Fibroblast of skin of right biceps (primary cell): ENCODE measurements around the gene CDK13.
"Not testable (repeated sequence)": the region's sequence is repeated elsewhere in the genome, so short reads cannot be mapped to it uniquely, and the experiment has no call there.

Experiments used
- DNase-seq: peaks from one replicate; pipeline ENCODE4 v3.0.0-alpha.2; 2013

CDK13 gene

DNA sequence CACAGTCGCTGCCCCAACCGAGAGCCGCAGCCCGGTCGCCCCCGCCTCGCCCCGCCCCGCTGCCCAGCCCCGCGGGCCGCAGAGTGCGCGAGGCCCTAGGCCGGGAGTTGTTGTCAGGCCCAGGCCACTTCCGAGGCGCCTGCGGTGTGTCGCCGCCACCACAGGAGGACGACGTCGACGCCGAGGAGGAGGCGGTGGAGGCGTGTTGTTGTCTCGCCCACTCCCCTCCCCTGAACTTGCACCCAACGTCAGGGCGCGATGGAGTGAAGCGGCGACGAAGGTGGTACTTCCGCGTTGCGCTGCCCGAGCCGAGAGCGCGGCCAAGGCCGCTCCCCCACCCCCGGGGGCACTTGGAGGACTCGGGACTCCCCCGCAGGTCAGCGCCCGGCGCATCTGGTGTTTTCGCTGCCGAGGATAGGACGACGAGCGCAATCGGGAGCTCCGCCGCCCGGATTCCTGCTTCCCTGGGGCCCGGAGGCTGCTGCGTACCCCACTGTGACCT is at the start of gene CDK13:
Gene CDK13 (plus strand): TSS at position 286 of the 502 bp plus-strand sequence. CDS start 386 bp downstream, outside the sequence.
- DNase-seq = peak; percentile 83

DNA sequence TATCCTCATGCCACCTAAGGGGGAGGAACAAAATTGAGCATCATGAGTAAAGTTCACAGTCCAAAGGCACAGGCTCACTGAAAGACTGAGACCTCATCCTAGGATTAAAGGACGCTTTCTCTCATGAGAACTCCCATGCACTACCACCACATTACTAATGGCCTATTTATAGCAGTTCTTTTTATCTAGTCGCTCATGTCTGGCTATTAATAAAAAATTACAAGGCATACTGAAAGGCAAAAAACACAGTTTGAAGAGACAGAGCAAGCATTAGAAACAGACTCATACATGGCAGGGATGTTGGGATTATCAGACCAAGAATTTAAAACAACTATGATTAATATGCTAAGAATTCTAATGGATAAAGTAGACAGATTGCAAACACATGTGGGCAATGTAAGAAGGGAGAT is 46.0 kb upstream of the CDK13 start:
- DNase-seq = peak; percentile 60

DNA sequence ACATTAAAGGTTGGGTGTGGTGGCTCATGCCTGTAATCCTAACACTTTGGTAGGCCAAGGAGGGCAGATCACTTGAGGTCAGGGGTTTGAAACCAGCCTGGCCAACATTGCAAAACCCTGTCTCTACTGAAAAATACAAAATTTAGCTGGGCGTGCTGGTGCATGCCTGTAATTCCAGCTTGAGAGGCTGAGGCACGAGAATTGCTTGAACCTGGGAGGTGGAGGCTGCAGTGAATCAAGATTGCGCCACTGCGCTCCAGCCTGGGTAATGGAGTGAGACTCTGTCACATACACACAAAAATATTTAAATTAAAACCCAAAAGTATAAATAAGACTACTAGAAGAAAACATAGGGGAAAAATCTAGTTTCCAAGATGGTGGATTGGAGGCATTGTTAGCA is 41.9 kb upstream of the CDK13 start:
- no peak for DNase-seq

DNA sequence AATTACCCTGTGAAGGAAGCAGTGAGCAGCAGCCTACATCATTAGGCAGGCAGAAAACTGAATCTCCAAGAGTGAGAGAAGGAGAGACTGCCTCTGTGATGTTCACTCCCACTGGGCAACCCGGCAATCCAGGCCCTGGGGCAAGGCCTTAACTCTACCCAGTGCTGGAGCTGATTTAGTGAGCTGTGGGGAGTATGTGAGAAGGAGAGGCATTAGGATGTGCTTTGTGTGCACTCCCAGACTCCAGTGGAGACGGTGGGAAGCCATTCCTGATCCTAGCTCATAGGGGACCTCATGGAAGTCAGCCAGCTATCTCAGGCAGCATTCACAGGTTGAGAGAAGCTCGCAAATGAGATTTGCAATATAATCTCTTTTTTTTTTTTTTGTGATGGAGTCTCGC is 41.1 kb upstream of the CDK13 start:
- no peak for DNase-seq

DNA sequence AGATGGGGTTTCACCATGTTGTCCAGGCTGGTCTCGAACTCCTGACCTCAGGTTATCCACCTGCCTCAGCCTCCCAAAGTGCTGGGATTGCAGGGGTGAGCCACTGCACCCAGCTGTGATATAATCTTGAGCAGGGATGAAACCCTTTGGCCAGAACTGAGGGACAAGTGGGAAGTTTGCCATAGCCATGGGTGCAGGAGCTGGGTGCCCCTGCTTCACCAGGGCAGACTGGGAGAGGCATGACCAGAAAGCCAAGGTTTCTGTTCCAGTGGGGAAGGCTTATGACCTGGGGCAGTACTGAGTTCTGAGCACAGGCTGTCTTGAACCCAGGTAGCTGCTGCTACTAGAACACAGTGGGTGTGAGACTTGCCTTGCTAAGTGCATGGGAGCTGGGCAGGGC is 40.5 kb upstream of the CDK13 start:
- DNase-seq = no peak

DNA sequence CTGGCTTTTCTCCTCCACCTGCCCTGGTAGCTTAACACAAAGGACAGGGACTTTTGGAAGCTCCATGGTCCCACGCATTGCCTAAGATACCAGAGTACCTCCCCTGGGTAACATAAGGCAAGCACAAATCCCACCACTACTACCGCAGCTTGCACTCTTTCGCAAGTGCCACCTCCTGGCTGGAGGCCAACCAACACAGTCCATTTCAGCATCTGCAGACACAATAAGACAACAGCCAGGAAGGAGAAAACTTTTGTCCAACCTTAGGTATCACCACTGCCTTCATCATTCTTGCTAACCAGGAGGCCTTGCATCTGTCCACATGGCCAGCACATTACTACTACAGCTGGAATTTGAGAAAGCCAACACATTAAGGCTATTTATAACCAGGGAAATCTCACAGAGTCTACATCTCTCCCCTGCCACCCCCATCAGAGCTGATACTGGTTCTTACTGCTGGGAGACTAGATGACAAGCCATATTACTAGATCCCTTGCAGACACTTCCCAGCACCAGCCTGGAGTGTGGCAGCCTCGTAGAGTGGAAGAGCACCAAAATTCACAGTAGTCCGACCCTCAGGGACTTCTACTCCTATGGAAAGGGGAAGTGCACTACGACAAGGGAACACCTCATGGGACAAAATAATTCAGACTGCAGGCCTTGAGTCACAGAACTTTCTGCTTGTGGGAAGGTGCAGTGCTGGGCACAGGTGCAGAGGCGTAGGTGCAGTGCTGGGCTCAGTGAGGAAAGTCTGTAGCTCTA is 39.8 kb upstream of the CDK13 start:
- DNase-seq = peak; percentile 33

DNA sequence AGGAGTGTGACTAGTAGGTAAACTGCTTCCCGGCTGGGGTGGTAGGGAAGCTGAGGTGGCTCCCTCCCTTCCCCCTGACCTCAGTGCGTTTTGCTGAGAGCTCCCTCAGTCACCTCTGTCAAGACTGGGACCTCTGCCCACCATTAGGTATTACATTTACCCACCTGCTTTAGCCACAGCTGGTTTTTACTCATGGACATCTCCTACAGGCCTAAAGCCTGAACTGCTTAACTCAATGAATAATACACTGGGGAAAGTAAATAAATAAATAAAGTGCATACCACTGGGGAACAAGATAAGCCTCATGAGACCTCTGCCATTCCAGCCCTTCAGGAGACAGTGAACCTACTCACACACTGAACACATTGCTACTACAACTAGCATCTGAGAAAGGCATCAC is 38.9 kb upstream of the CDK13 start:
- DNase-seq = no peak

DNA sequence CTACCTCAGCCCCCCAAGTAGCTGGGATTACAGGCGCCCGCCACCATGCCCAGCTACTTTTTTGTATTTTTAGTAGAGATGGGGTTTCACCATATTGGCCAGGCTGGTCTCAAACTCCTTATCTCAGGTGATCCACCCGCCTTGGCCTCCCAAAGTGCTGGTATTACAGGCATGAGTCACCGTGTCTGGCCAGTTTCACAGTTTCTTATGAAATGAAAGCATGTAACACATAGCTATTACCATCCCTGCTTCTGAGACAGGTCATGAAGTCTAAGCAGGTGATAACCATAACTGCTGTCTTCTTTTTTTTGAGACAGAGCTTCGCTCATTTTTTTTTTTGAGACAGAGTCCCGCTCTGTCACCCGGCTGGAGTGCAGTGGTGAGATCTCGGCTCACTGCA is 34.2 kb upstream of the CDK13 start:
- DNase-seq = not testable (repeated sequence)

DNA sequence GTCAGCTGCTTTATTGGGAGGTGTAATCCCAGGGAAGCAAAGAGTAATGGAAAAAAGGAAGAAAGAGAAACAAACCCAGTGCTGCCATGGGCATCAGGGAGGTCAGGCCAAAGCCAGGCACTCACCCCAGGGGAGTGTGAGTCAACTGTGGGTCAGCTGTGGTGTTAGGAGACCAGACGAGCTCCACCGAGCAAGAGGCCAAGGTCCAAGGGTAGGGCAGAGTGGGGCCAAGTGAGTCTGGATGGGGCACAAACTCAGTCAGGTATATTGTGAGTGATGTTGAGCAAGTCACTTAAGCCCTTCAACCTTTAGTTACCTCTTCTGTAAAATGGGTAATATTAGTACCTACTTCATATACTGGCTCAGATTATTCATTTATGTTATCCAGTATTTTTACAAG is 30.4 kb upstream of the CDK13 start:
- no peak for DNase-seq

DNA sequence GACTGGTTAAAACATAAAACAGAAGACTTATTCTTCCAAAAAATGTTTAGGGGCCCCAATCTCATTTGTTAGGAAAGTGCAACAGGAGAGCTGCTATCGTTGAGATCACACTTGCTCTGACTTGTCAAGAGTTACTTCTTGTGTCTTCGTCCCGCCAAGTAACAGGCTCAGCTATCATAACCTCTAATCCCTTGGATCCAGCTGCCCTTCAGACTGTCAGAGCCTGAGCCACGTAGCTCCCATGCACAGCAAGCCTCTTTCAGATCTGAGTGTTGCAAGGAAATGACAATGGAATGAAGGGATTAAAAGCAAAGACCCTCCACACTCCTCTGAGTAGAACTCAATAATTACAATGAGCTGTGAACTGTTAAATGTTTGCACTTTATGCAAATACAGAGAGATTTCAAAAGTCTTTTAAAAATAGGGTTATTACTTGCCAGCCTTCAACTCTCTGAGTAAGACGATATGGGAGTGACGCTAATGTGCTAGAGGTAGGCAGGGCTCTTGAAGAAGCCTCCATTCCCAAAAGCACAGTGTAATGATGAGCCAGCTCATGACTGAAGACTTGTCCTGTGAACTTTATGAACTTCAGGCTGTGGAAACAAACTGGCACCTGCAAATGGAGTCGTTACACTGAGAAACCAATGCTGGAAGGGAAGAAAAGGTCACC is 28.4 kb upstream of the CDK13 start:
- DNase-seq = no peak

DNA sequence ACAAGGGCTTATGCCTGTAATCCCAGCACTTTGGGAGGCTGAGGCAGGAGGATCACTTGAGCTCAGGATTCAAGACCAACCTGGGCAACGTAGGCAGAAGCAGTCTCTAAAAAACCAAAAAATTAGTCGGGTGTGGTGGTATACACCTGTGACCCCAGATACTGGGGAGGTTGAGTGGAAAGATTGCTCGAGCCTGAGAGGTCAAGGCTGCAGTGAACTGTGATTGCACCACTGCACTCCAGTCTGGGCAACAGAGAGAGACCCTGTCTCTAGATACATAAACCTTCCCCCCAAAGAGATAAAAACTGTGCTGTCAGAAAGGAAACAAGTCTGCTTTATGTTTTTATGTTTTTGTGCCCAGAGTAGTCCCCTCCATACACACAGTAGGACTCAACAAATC is 27.5 kb upstream of the CDK13 start:
- no peak for DNase-seq

DNA sequence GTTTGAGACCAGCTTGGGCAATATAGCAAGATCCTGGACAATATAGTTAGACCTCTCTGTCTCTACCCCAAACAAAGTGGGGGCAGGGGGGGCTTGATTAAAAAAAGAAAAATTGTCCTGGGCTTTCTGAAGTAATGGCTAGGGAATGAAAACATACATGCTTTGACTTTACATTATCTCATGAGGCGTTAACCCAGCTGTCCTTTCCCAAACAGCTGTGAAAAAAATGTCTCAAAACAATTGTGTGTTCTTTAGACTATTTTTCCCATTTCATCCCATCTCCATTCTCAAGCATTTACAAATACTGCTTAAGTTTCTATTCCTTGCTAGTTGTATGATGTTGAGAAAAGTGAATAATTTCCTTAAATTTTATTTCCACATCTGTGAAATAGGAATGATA is 27.0 kb upstream of the CDK13 start:
- no peak for DNase-seq

DNA sequence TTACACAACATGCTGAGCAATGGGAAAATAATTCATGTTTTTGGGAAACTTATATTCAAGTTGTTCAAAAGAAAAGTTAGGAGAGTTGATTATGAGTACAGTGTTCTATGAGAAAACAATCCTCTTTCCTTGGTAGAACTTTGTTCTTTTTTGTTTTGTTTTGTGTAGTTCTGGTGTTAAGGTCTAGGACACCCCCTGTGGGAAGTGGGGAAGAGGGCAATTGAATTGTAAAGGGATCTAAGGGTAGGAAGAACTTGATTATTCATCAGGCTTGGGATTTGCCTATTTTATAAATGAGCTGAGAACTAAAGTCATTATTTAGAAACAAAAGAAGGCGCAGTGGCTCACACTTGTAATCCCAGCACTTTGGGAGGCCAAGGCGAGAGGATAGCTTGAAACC is 25.9 kb upstream of the CDK13 start:
- no peak for DNase-seq

DNA sequence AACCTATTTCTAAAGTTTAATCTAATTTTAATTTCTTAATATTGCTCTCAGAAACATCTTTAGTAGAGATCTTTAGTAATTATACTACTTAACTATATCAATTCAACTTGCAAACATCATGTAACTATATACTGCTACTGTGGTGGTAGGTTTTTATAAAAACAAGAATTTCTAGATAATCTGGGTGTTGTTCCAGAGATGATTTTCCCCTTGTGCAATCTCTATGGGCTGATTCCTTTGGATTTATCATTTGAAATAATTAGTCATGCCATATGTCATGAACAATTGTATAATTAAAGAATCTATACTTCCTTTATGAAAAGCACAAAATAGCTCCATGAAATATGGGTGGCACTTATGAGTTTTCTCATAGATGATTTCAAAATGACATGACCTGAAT is 23.9 kb upstream of the CDK13 start:
- no peak for DNase-seq

DNA sequence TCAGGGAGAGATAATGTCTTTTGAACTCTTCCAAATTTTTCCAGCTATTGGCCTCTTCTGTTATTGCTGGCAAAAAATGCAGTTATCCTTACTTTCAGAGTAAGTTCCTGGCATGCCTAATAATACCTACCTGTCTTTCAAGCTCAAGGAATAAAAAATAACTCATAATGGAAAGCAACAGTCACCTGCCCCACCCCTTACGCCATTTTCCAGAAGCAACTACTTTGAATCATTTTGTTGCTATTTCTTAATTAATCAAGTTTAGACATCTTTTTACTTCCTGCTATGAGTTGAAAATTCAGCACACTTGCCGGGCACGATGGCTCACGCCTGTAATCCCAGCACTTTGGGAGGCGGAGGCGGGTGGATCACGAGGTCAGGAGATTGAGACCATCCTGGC is 23.0 kb upstream of the CDK13 start:
- DNase-seq = no peak

DNA sequence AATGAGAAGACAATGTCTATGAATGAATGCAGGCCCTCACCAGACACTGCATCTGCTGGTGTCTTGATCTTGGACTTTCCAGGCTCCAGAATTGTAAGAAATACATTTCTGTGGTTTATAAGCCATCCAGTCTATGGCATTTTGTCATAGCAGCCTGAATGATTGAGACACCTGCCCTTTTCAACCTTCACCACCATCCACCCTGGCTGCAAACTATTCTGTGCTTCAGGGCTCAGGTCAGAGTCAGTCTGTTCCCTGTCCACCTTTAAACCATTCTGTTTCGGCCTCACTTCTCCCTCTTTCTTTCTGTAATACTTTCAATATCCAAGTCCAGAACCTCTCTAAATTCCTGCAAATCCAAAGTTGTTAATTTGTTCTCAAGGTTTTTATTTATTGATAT is 15.9 kb upstream of the CDK13 start:
- DNase-seq = no peak

DNA sequence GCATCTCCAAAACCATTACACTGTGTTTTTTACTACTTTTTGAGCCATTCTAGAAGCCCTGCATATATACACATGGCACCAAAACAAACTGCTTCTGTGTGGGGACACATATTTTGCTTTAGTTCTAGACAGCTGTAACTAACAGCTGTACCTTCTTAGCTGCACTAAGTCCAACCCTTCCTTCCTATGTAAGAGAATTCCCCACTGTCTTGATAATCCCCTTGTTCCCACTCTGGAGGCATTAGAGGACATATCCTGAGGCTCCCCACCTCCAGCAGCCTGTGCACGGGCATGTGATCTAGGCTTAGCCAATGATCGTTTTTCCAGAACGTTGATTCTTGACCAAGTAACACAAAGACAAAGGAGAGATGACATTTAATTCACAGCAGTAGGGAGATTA is 13.3 kb upstream of the CDK13 start:
- DNase-seq = no peak

DNA sequence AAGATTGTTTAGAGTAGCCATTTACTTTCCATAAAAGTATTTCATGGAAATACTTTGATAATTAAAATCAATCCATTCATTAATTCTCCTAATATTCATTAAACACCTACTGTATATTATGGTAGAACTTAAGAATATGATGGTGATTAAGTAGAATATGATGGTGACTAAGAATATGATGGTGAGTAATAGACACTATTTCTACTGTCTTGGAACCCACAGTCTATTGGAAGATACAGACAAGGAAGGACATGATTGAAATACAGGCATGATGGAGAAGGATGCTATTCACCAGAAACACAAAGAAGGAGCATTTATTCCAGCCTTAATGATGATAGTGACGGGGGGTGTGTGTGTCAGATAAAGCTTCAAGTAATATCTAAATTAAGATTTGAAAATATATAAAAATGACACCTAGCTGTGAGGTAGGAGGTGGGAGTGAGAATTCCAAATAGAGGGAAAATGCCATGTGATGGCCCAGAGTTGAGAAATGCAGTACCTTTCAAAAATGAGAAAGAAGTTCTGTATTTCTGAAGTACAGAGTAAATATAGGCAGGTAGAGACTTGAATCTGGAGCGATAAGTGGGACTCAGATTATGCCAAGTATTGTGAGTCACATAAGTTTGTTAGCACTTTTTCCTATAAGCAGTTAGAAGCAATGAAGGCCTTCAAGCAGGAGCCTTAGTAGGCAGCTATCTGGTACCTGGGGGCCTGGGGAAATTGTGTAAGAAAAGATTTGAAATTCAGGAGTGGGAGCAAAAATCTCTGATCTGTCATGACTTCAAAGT is 12.5 kb upstream of the CDK13 start:
- DNase-seq = no peak

DNA sequence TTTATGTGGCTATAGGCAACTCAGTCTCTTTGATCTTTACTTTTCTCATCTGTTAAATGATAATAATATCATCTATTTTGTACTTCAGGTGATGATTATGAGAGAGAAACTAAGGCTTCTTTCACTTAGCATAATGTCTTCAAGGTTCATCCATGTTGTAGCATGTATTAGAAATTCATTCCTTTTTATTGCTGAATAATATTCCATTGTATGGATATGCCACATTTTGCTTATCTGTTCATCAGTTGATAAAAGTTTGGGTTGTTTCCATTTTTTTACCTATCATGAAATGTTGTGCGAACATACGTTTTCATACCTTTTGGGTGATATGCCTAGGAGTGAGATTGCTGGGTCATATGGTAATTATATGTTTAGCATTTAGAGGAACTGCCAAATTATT is 7.2 kb upstream of the CDK13 start:
- DNase-seq = no peak

DNA sequence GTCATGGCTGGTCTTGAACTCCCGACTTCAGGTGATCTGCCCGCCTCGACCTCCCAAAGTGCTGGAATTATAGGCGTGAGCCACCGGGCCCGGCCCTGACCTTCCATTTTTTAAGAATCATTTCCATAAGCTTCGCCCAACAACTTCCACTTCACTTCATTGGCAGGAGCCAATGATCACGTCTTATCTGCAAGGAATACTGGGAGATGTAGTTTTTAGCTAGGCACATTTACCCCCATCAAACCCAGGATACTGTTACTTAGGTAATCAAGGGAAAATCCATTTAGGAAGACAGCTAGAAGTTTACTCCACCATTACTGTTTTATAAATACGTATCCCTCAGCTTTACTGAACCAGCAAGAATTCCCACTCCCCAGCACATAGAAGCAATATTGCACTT is 3.4 kb upstream of the CDK13 start:
- no peak for DNase-seq

DNA sequence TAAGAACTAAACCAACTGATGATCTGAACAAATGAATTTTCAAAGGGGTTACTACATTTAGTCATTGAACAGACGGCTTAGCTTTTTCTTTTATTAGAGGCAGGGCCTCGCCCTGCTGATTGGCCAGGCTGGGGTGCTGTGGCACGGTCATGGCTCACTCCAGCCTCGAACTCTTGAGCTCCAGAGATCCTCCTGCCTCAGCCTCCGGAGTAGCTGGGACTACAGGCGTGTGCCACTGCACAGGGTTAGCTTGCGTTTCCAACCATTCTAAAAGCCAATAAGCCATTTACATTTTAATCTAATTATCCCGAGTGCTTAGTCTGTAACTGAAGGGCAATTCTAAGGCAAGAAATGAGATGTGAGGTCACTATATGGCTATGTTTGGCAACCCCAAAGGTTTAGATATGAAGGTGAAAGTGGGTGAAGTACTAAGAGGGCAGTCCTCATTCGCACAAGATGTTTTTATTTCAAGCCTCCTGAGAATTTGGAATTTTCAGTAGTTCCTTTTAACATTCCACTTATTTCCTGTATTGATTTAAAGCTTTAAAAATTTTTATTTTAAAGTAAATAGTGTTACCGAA is 1.6 kb upstream of the CDK13 start:
- DNase-seq = no peak

DNA sequence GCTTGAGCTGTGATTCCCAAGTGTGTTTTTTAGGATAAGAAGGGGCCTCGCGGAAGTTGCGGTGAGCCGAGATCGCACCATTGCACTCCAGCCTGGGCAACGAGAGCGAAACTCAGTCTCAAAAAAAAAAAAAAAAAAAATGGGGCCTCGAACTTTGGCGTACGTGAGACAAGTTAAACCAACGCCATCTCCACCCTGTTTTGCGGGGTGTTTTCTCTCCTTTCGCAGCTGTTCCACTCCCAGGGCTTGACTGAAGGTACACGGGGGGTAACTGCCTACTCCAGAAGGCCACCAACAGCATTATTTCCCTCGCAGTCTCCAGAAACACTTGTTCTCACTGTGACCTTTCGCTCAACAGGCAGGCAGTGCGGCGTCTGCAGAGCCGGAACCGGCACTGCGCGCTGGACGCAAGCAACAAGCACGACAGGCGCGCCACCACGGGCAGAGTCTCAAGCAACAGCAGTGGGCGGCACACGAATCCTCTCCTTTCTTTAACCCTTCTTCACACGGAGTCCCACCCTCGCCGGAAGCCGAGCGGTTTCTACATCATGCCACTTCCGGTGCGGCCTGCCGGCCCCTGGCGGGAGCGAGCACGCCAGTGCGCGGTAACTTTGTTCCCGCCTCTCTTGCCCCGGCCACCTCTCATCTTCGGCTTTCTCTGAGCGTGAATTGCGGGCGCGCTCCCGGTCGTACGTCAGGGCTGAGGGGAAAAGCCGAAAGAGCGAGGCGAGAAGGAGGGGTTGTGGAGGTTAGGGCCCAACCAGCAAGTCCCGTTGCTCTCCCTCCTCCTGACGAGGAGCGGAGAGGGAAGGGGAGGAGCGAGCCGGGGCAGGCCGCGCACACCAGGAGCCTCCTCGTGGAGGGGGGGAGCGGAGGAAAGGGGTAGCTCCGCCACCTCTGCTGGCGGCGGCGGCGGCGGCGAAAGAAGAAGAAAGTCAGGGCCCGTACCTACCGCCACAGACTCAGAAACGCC is 814 bp upstream of the CDK13 start:
- peak; percentile 100 for DNase-seq
